Measurements from ENCODE around the gene GPX2. TPM values are rescaled to one million over a fixed set of nuclear protein-coding genes. Genes with fewer than 3 reads are reported as not detected.

GPX2 gene
- not detected for polyA plus RNA-seq (ENCODE audit: low read depth in 6 of 6)

GRCh38 chr14:64942531-64943111, at the start of gene GPX2:
Gene GPX2, minus strand, starts transcription at chr14:64942745. Its CDS starts 19 bp downstream, at chr14:64942726.
- Mint-ChIP-seq H3K27ac (peak within 1 kb of the TSS; percentile 39 to 81 (median 78)), H3K36me3 (peaks cover 6 to 38% of the 10 kb centered on the region in 2 donors), H3K4me1 (peaks cover 27 to 43% (median 36%) of the 10 kb centered on the region in 3 donors), H3K4me3 (peak within 1 kb of the TSS in 1 of 8 donors; percentile 63), H3K27me3 (no peaks in the 10 kb centered on the region), H3K9me3 (no peaks in the 10 kb centered on the region)
- ATAC-seq (ENCODE audit: low read depth in 2 of 2) (no peak), DNase-seq (no peak)

GRCh38 chr14:64990939-64991338, 48.4 kb upstream of the GPX2 start:
- Mint-ChIP-seq H3K4me3 (peak overlapping the region in 1 of 8 donors; percentile 42), H3K4me1 (peaks cover 17 to 29% (median 22%) of the 10 kb centered on the region in 3 donors), H3K9me3 (no peaks in the 10 kb centered on the region), H3K27me3 (no peaks in the 10 kb centered on the region), H3K36me3 (no peaks in the 10 kb centered on the region), H3K27ac (no peak overlapping the region)
- DNase-seq (no peak), ATAC-seq (ENCODE audit: low read depth in 2 of 2) (no peak)

GRCh38 chr14:64990296-64990695, 47.8 kb upstream of the GPX2 start:
- H3K4me3 Mint-ChIP-seq: peak overlapping the region in 3 of 8 donors; percentile 33 to 59 (median 53)
- H3K4me1 Mint-ChIP-seq: peaks cover 19 to 31% (median 24%) of the 10 kb centered on the region in 3 donors

GRCh38 chr14:64987438-64987767, 44.9 kb upstream of the GPX2 start:
- no peak for ATAC-seq (ENCODE audit: low read depth in 2 of 2)
- Mint-ChIP-seq H3K27ac (peak overlapping the region in 5 of 6 donors; percentile 83 to 99 (median 97)), H3K27me3 (peaks cover 5 to 7% (median 5%) of the 10 kb centered on the region in 3 donors), H3K36me3 (no peaks in the 10 kb centered on the region), H3K9me3 (no peaks in the 10 kb centered on the region), H3K4me1 (peaks cover 28 to 37% (median 29%) of the 10 kb centered on the region in 3 donors), H3K4me3 (peak overlapping the region; percentile 85 to 100 (median 98))
- DNase-seq: no peak

More at GRCh38 chr14:64990296-64990695, 47.8 kb upstream of the GPX2 start:
- no peaks in the 10 kb centered on the region for H3K27me3 Mint-ChIP-seq
- ATAC-seq (ENCODE audit: low read depth in 2 of 2) (no peak), DNase-seq (no peak)
- H3K9me3 Mint-ChIP-seq: no peaks in the 10 kb centered on the region
- H3K27ac Mint-ChIP-seq: peak overlapping the region in 1 of 6 donors; percentile 20
- no peaks in the 10 kb centered on the region for H3K36me3 Mint-ChIP-seq

GRCh38 chr14:64986648-64987437, 44.3 kb upstream of the GPX2 start, which contains the start of gene FNTB:
Gene FNTB, plus strand, starts transcription at chr14:64986895. Its CDS starts 59 bp downstream, at chr14:64986954.
- Mint-ChIP-seq H3K4me1 (peaks cover 28 to 37% (median 29%) of the 10 kb centered on the region in 3 donors), H3K27ac (peak within 1 kb of the TSS; percentile 83 to 99 (median 98)), H3K36me3 (no peaks in the 10 kb centered on the region), H3K9me3 (no peaks in the 10 kb centered on the region), H3K4me3 (peak within 1 kb of the TSS; percentile 85 to 100 (median 98)), H3K27me3 (peaks cover 5 to 12% (median 10%) of the 10 kb centered on the region in 3 donors)
- peak; percentile 95 for DNase-seq
- peak; percentile 91 to 95 for ATAC-seq (ENCODE audit: low read depth in 2 of 2)

- H3K27me3 Mint-ChIP-seq: peaks cover 5 to 23% (median 15%) of the 10 kb centered on the region in 3 donors
- ATAC-seq (ENCODE audit: low read depth in 2 of 2): no peak
These were observed 41.1 kb upstream of the GPX2 start for GRCh38 chr14:64983439-64984310.

GRCh38 chr14:64979336-64980074, 37.0 kb upstream of the GPX2 start:
- H3K27ac Mint-ChIP-seq: no peak overlapping the region

More at GRCh38 chr14:64983439-64984310, 41.1 kb upstream of the GPX2 start:
- peak overlapping the region; percentile 25 to 82 (median 57) for H3K4me3 Mint-ChIP-seq
- peak; percentile 50 for DNase-seq
- peaks cover 17 to 26% (median 19%) of the 10 kb centered on the region in 3 donors for H3K4me1 Mint-ChIP-seq
- H3K36me3 Mint-ChIP-seq: no peaks in the 10 kb centered on the region
- no peaks in the 10 kb centered on the region for H3K9me3 Mint-ChIP-seq
- peak overlapping the region in 2 of 6 donors; percentile 32 to 33 for H3K27ac Mint-ChIP-seq

GRCh38 chr14:64974563-64974962, 32.0 kb upstream of the GPX2 start:
- Mint-ChIP-seq H3K36me3 (no peaks in the 10 kb centered on the region), H3K4me3 (peak overlapping the region in 3 of 8 donors; percentile 32 to 73 (median 44)), H3K27me3 (peaks cover 8 to 14% (median 9%) of the 10 kb centered on the region in 3 donors), H3K4me1 (peaks cover 0 to 13% (median 3%) of the 10 kb centered on the region in 3 donors), H3K27ac (peak overlapping the region in 1 of 6 donors; percentile 49), H3K9me3 (no peaks in the 10 kb centered on the region)
- ATAC-seq (ENCODE audit: low read depth in 2 of 2) (no peak), DNase-seq (no peak)

More at GRCh38 chr14:64979336-64980074, 37.0 kb upstream of the GPX2 start:
- no peaks in the 10 kb centered on the region for H3K9me3 Mint-ChIP-seq
- no peak for ATAC-seq (ENCODE audit: low read depth in 2 of 2)
- H3K4me3 Mint-ChIP-seq: no peak overlapping the region
- peaks cover 12 to 28% (median 15%) of the 10 kb centered on the region in 3 donors for H3K27me3 Mint-ChIP-seq
- no peak for DNase-seq
- H3K4me1 Mint-ChIP-seq: peaks cover 5 to 9% (median 6%) of the 10 kb centered on the region in 3 donors
- H3K36me3 Mint-ChIP-seq: no peaks in the 10 kb centered on the region

- H3K36me3 Mint-ChIP-seq: no peaks in the 10 kb centered on the region
- H3K4me3 Mint-ChIP-seq: peak overlapping the region in 1 of 8 donors; percentile 20
- H3K27ac Mint-ChIP-seq: no peak overlapping the region
- peaks cover 0 to 13% (median 3%) of the 10 kb centered on the region in 3 donors for H3K4me1 Mint-ChIP-seq
- H3K27me3 Mint-ChIP-seq: peaks cover 8 to 14% (median 9%) of the 10 kb centered on the region in 3 donors
- ATAC-seq (ENCODE audit: low read depth in 2 of 2) (no peak), DNase-seq (no peak)
- no peaks in the 10 kb centered on the region for H3K9me3 Mint-ChIP-seq
These were observed 31.3 kb upstream of the GPX2 start for GRCh38 chr14:64973826-64974225.

GRCh38 chr14:64973026-64973442, 30.5 kb upstream of the GPX2 start:
- Mint-ChIP-seq H3K36me3 (no peaks in the 10 kb centered on the region), H3K27ac (no peak overlapping the region), H3K4me3 (peak overlapping the region; percentile 82 to 92 (median 86)), H3K27me3 (peaks cover 8 to 14% (median 9%) of the 10 kb centered on the region in 3 donors), H3K4me1 (peaks cover 0 to 13% (median 3%) of the 10 kb centered on the region in 3 donors), H3K9me3 (no peaks in the 10 kb centered on the region)
- DNase-seq: no peak
- no peak for ATAC-seq (ENCODE audit: low read depth in 2 of 2)

GRCh38 chr14:64971943-64972791, 29.6 kb upstream of the GPX2 start, which contains the start of gene RAB15:
Gene RAB15, minus strand, starts transcription at chr14:64972336. Its CDS starts 260 bp downstream, at chr14:64972076.
- ATAC-seq (ENCODE audit: low read depth in 2 of 2) (peak; percentile 61 to 65), DNase-seq (peak; percentile 35)
- H3K36me3 Mint-ChIP-seq: no peaks in the 10 kb centered on the region
- no peaks in the 10 kb centered on the region for H3K9me3 Mint-ChIP-seq
- H3K4me1 Mint-ChIP-seq: peaks cover 0 to 13% (median 3%) of the 10 kb centered on the region in 3 donors
- H3K4me3 Mint-ChIP-seq: peak within 1 kb of the TSS; percentile 82 to 92 (median 86)
- peaks cover 8 to 13% (median 9%) of the 10 kb centered on the region in 3 donors for H3K27me3 Mint-ChIP-seq
- H3K27ac Mint-ChIP-seq: peak within 1 kb of the TSS in 5 of 6 donors; percentile 20 to 89 (median 76)
